ENCODE data around the gene SMIM32.

DNA sequence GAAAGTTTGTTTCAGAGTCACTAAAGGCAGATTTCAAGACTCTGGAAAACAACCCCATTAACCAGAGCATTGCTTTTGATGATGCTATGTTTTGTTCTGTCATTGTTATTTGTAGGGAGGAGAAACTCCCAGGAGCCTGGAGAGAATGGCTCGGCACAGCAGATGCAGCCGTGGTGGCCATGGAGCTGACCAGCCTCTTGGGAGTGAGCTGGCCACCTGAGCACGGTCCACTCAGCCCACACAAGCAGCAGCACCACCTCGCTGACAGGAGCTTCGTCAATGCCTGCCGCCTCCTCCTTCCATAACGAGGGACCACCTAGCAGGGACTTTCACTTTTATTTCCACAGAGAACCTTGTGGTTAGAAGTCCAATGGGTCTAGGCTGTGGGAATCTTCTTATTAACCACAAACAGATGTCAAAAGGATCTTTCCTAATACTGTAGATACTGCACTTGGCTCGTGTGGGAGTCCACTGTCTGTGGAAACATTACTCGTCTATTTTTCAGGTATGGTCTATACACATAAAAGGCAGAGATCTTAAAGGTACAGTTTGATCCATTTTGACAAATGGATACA, 21.0 kb upstream of the SMIM32 start:
- TF ChIP-seq, protein P1, sequence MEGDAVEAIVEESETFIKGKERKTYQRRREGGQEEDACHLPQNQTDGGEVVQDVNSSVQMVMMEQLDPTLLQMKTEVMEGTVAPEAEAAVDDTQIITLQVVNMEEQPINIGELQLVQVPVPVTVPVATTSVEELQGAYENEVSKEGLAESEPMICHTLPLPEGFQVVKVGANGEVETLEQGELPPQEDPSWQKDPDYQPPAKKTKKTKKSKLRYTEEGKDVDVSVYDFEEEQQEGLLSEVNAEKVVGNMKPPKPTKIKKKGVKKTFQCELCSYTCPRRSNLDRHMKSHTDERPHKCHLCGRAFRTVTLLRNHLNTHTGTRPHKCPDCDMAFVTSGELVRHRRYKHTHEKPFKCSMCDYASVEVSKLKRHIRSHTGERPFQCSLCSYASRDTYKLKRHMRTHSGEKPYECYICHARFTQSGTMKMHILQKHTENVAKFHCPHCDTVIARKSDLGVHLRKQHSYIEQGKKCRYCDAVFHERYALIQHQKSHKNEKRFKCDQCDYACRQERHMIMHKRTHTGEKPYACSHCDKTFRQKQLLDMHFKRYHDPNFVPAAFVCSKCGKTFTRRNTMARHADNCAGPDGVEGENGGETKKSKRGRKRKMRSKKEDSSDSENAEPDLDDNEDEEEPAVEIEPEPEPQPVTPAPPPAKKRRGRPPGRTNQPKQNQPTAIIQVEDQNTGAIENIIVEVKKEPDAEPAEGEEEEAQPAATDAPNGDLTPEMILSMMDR (IDR thresholded peaks at IDR 0.05): no peak
- no peak for TF ChIP-seq POLR2A (IDR thresholded peaks at IDR 0.05)
- TF ChIP-seq POLR2AphosphoS5 (IDR thresholded peaks at IDR 0.05): no peak

All from prostate gland (tissue), 2 donors.